Esophagus squamous epithelium (tissue), 5 donors: Measurements from ENCODE around the gene ATOSA. TPM values are rescaled to one million over a fixed set of nuclear protein-coding genes. Genes with fewer than 3 reads are reported as not detected.

Experiments used
- DNase-seq: peaks from one replicate; lab custom pipeline; 2025; lab: John Stamatoyannopoulos, UW
- H3K27ac ChIP-seq, 4 donors: fragments of 200-600 bp; sonication (generic); one replicate each; pipeline ENCODE4 v1.5.1; 2016 to 2019; ENCODE audit warnings: mild to moderate bottlenecking in 1 of 4
- H3K27me3 ChIP-seq, 4 donors: fragments of 200-600 bp; sonication (generic); 1 replicate in 3 of 4; 2 replicates in 1 of 4; pipeline versions ENCODE4 v1.5.1 to v1.6.0; 2017 to 2021; ENCODE audit warnings: antibody characterized with exemption in 1 of 4
- H3K36me3 ChIP-seq, 3 donors: fragments of 200-600 bp; sonication (generic); one replicate each; pipeline ENCODE4 v1.5.1; 2016 to 2019
- H3K4me1 ChIP-seq, 3 donors: fragments of 200-600 bp; sonication (generic); one replicate each; pipeline ENCODE4 v1.5.1; 2017 to 2019
- H3K4me3 ChIP-seq, 4 donors: fragments of 200-600 bp; sonication (generic); 1 replicate in 3 of 4; 2 replicates in 1 of 4; pipeline ENCODE4 v1.5.1; 2016 to 2019; ENCODE audit warnings: mild to moderate bottlenecking in 2 of 4, moderate library complexity in 1 of 4
- H3K9me3 ChIP-seq, 3 donors: fragments of 200-600 bp; sonication (generic); one replicate each; pipeline ENCODE4 v1.5.1; 2016 to 2019
- POLR2A ChIP-seq, 4 donors: fragments of 450-650 bp; IDR thresholded peaks; one replicate each; pipeline ENCODE4 v1.6.1; 2017; ENCODE audit warnings: antibody characterized with exemption in 4 of 4, mild to moderate bottlenecking in 4 of 4, moderate library complexity in 3 of 4
- WGBS, 2 donors: methylation state at CpG; one replicate each; pipeline ENCODE4 v1.1.5; 2018; 5-methylcytosine and 5-hydroxymethylcytosine counted together
- intact Hi-C: fragments of 100-400 bp; cut with DNase I; formaldehyde crosslinking; loops from one replicate; pipeline ENCODE4 v1.15.0; 2022
- total RNA-seq, 4 donors: library from RNA; depleted of rRNA; stranded (reverse); fragments of >200 nt; gene quantifications; one replicate each; pipeline ENCODE4 v1.1.0, GENCODE V29; 2016
- TF ChIP-seq, protein P1 (sequence below), 6 experiments: fragments of 450-650 bp in 4 of 6; fragments of 200-600 bp in 2 of 6; sonication (generic) in 2 of 6; IDR thresholded peaks; one replicate each; pipeline ENCODE4 v1.5.1; 2016 to 2019; ENCODE audit warnings: antibody characterized with exemption in 6 of 6, mild to moderate bottlenecking in 4 of 6, moderate library complexity in 4 of 6
- donor health status: DM: yes; HTN: yes; CAD: no.

Gene ATOSA
- total RNA-seq, 4 donors from 2014 or later: 38.9 to 69.8 (median 44.5) TPM

DNA sequence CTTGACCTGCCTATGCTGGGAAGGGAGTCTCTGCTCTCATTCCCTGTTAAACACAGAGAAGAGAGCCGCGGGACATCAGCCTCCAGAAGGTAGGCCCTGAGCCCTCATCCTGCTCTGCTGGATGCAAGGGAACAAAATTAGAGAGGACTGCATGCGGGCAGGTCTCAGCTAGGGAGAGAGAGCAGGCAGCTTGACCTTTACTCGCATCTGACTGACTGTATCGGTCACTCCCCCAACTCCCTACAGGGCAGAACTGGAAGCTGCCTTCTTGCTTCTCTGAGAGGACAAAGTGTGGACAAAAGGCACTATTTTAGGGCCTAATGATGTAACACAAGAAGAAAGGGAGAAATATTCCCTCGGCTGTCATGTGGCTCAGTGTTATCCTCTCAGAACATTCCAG is 38.7 kb upstream of the ATOSA start:
- Histone ChIP-seq H3K4me1 (no peaks in the 10 kb centered on the region), H3K9me3 (no peaks in the 10 kb centered on the region), H3K36me3 (no peaks in the 10 kb centered on the region), H3K27ac (no peak overlapping the region), H3K27me3 (no peaks in the 10 kb centered on the region), H3K4me3 (no peak overlapping the region)
- TF ChIP-seq POLR2A (IDR thresholded peaks at IDR 0.05): no peak
- TF ChIP-seq, protein P1, sequence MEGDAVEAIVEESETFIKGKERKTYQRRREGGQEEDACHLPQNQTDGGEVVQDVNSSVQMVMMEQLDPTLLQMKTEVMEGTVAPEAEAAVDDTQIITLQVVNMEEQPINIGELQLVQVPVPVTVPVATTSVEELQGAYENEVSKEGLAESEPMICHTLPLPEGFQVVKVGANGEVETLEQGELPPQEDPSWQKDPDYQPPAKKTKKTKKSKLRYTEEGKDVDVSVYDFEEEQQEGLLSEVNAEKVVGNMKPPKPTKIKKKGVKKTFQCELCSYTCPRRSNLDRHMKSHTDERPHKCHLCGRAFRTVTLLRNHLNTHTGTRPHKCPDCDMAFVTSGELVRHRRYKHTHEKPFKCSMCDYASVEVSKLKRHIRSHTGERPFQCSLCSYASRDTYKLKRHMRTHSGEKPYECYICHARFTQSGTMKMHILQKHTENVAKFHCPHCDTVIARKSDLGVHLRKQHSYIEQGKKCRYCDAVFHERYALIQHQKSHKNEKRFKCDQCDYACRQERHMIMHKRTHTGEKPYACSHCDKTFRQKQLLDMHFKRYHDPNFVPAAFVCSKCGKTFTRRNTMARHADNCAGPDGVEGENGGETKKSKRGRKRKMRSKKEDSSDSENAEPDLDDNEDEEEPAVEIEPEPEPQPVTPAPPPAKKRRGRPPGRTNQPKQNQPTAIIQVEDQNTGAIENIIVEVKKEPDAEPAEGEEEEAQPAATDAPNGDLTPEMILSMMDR (IDR thresholded peaks at IDR 0.05): no peak
- no peak for DNase-seq
- intact Hi-C loops: no loop called here
- WGBS, 2 donors: 89 to 91% methylated on average over 4 to 6 of the region's 6 CpGs

DNA sequence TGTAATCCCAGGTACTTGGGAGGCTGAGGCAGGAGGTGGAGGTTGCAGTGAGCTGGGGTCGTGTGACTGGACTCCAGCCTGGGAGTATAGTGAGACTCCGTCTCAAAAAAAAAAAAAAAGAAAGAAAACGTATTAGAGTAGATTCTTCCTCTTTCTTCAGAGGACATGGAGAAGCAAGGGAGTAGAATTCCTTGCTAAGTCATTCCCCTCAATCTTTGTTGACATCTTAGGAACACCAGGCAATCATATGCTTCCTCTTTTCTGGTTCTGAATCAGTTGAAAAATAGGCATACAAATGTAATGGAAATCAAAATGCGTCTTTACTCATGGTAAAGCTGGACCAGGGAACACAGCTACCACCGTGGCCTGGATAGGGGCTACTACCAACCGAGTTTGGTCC is 38.3 kb upstream of the ATOSA start:
- intact Hi-C loops: no loop called here
- DNase-seq: no peak
- 86% methylated on average over 6 of the region's 6 CpGs for WGBS, 2 donors
- Histone ChIP-seq H3K36me3 (no peaks in the 10 kb centered on the region), H3K4me3 (no peak overlapping the region), H3K4me1 (no peaks in the 10 kb centered on the region), H3K27ac (no peak overlapping the region), H3K9me3 (no peaks in the 10 kb centered on the region), H3K27me3 (no peaks in the 10 kb centered on the region)
- no peak for TF ChIP-seq POLR2A (IDR thresholded peaks at IDR 0.05)
- TF ChIP-seq, protein P1 (IDR thresholded peaks at IDR 0.05): no peak

DNA sequence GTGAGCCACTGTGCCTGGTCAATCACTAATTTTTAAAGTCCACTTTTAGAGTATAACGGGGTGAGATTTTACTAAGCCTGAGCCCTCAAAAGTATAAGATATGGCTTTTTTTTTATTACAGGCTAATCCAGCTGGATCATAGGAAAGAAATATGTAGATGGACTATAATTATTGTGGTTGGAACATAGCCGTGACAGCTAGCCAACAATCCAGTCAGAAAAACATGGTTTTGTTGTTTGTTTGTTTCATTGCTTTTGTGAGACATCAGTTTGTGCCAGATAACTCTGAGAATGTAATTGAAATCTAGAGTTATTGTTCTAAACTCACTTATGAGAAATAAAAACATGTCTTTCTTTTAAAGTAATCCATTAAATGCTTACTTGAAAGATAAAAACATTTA is 37.3 kb upstream of the ATOSA start:
- H3K4me3 ChIP-seq: no peak overlapping the region
- no peaks in the 10 kb centered on the region for H3K4me1 ChIP-seq
- WGBS, 2 donors: 27 to 74% methylated on average over 2 of the region's 2 CpGs
- no peaks in the 10 kb centered on the region for H3K27me3 ChIP-seq
- H3K9me3 ChIP-seq: no peaks in the 10 kb centered on the region
- H3K36me3 ChIP-seq: no peaks in the 10 kb centered on the region
- H3K27ac ChIP-seq: no peak overlapping the region
- no peak for DNase-seq
- intact Hi-C loops: no loop called here
- TF ChIP-seq, protein P1 (IDR thresholded peaks at IDR 0.05): no peak
- no peak for TF ChIP-seq POLR2A (IDR thresholded peaks at IDR 0.05)

DNA sequence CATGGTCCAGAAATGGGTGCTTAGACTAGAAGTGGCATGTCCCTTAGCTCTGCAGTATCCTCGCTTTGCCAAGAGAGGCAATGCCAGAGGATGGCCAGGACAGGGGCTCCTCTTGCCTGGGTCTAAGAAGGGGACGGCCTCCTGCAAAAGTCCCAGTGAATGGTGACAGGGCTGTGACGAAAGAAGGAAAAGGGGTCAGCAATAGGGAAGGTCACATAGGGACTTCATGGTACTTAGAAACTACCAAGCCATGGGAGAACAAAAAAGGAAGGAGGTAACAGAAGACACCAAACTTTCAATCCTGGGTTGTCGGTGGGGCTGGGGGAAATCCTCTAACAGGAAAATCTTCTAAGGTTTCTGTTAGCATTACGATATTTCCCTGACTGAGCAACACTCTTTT is 36.2 kb upstream of the ATOSA start:
- H3K9me3 ChIP-seq: no peaks in the 10 kb centered on the region
- no peak overlapping the region for H3K27ac ChIP-seq
- no peaks in the 10 kb centered on the region for H3K27me3 ChIP-seq
- peaks cover under 1 to 2% (median 1%) of the 10 kb centered on the region in 3 donors for H3K4me1 ChIP-seq
- intact Hi-C loops: no loop called here
- WGBS, 2 donors: 66 to 69% methylated on average over 5 of the region's 5 CpGs
- no peak overlapping the region for H3K4me3 ChIP-seq
- DNase-seq: no peak
- TF ChIP-seq, protein P1 (IDR thresholded peaks at IDR 0.05): no peak
- TF ChIP-seq POLR2A (IDR thresholded peaks at IDR 0.05): no peak
- no peaks in the 10 kb centered on the region for H3K36me3 ChIP-seq

DNA sequence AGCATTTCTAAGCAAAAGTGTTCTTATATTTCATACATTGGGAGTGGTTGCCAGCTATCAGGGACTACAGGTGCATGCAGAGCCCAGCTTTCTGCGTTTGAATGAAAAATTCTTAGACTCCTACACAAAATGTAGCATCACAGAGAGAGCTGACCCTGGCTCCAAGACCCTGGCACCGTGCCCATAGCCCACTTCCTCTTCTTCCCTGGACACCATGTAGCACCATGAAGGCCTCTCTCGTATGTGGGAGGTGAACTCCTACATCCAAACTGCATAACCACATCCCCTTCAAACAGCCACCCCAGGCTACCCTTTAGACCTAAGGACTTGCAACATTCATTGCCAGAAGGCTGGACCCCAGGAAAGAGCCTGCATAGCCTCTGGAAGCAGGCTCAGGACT is 35.8 kb upstream of the ATOSA start:
- H3K36me3 ChIP-seq: no peaks in the 10 kb centered on the region
- no peaks in the 10 kb centered on the region for H3K27me3 ChIP-seq
- intact Hi-C loops: no loop called here
- 33% methylated on average over 2 of the region's 3 CpGs; no CpG with 5 or more reads in 1 of the 2 donors for whole genome bisulfite sequencing, 2 donors
- H3K9me3 ChIP-seq: no peaks in the 10 kb centered on the region
- TF ChIP-seq, protein P1 (IDR thresholded peaks at IDR 0.05): no peak
- TF ChIP-seq POLR2A (IDR thresholded peaks at IDR 0.05): no peak
- H3K4me3 ChIP-seq: no peak overlapping the region
- no peak overlapping the region for H3K27ac ChIP-seq
- no peak for DNase-seq
- peaks cover 5 to 6% (median 6%) of the 10 kb centered on the region in 3 donors for H3K4me1 ChIP-seq
